HL-60 (cell line): ENCODE measurements around the gene THUMPD2.

Source experiments
- DNase-seq, 2 experiments: peaks; one replicate each; pipeline ENCODE4 v3.0.0-alpha.2; 2010 to 2020; ENCODE audit warnings: low read depth in 1 of 2, low spot score in 1 of 2
- H3K27ac ChIP-seq: fragments of 250-450 bp; sonication (Bioruptor Pico); replicated peaks from 2 replicates; pipeline ENCODE4 v1.5.1; 2020; ENCODE audit warnings: mild to moderate bottlenecking, moderate library complexity
- H3K27me3 ChIP-seq: fragments of 250-450 bp; sonication (Bioruptor Pico); 2 replicates; pipeline ENCODE4 v1.5.1; 2021; ENCODE audit warnings: mild to moderate bottlenecking, moderate library complexity; ENCODE audit not compliant: insufficient read depth, poor library complexity, severe bottlenecking
- H3K4me3 ChIP-seq: replicated peaks from 2 replicates; pipeline ENCODE4 v1.5.1; 2011; ENCODE audit warnings: mild to moderate bottlenecking, control low read depth, low read length; ENCODE audit not compliant: insufficient read depth
- CTCF ChIP-seq: IDR thresholded peaks from one replicate; pipeline ENCODE4 v1.5.1; 2011; ENCODE audit warnings: low read length, control low read depth, inconsistent platforms; ENCODE audit not compliant: insufficient read depth
- GABPA ChIP-seq: IDR thresholded peaks from 2 replicates; pipeline ENCODE4 v1.6.1; 2012; ENCODE audit warnings: low read depth
- POLR2AphosphoS5 ChIP-seq: IDR thresholded peaks from 2 replicates; pipeline ENCODE4 v1.6.1; 2012; ENCODE audit warnings: low read depth
- REST ChIP-seq: IDR thresholded peaks from 2 replicates; pipeline ENCODE4 v1.6.1; 2012; ENCODE audit warnings: low read depth; ENCODE audit not compliant: insufficient replicate concordance
- SPI1 ChIP-seq: IDR thresholded peaks from 2 replicates; pipeline ENCODE4 v1.6.1; 2012; ENCODE audit warnings: low read depth, mild to moderate bottlenecking, borderline replicate concordance

THUMPD2 gene

GRCh38 chr2:39816428-39816827, 37.4 kb upstream of the THUMPD2 start:
- Histone ChIP-seq H3K27ac (no peak overlapping the region), H3K27me3 (no peaks in the 10 kb centered on the region), H3K4me3 (no peak overlapping the region)
- TF ChIP-seq REST: no peak
- TF ChIP-seq GABPA: no peak
- no peak for TF ChIP-seq POLR2AphosphoS5
- no peak for TF ChIP-seq SPI1
- no peak for TF ChIP-seq CTCF
- no peak for DNase-seq

GRCh38 chr2:39805936-39806608, 27.0 kb upstream of the THUMPD2 start:
- Histone ChIP-seq H3K27me3 (no peaks in the 10 kb centered on the region), H3K4me3 (no peak overlapping the region), H3K27ac (no peak overlapping the region)
- no peak for TF ChIP-seq REST
- TF ChIP-seq CTCF: no peak
- no peak for TF ChIP-seq GABPA
- TF ChIP-seq SPI1: no peak
- TF ChIP-seq POLR2AphosphoS5: no peak
- DNase-seq: no peak

- no peak for DNase-seq
- Histone ChIP-seq H3K27me3 (no peaks in the 10 kb centered on the region), H3K27ac (no peak overlapping the region), H3K4me3 (no peak overlapping the region)
- TF ChIP-seq GABPA: no peak
- TF ChIP-seq POLR2AphosphoS5: no peak
- no peak for TF ChIP-seq SPI1
- no peak for TF ChIP-seq REST
- TF ChIP-seq CTCF: no peak
Observed at GRCh38 chr2:39803839-39804238, 24.8 kb upstream of the THUMPD2 start.
